Measurements from ENCODE around the gene RAD9A.

DNA sequence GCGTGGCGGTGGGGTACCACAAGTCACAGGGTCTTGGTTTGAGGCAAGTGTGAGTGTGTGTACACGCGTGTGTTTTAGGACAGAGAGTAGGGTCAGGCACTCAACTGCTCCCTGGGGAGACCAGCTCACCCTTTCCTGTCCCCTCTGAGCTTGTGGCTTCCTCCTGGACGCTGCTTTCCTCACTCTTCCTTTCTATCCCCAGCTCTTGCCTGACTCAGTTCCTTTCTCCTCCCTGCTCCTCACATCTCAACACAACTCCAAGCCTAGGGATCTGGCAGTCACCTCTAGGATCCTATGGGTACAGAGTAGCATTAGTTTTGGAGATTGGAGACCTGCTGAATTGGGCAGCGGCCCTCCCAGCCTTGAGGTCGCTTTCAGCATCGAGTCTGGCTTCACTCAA is 22.5 kb upstream of the RAD9A start:
- no peak for TF ChIP-seq SP1 (IDR thresholded peaks at IDR 0.05)
- no peak for TF ChIP-seq ZNF384 (IDR thresholded peaks at IDR 0.05)
- TF ChIP-seq, protein P1, sequence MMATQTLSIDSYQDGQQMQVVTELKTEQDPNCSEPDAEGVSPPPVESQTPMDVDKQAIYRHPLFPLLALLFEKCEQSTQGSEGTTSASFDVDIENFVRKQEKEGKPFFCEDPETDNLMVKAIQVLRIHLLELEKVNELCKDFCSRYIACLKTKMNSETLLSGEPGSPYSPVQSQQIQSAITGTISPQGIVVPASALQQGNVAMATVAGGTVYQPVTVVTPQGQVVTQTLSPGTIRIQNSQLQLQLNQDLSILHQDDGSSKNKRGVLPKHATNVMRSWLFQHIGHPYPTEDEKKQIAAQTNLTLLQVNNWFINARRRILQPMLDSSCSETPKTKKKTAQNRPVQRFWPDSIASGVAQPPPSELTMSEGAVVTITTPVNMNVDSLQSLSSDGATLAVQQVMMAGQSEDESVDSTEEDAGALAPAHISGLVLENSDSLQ (IDR thresholded peaks at IDR 0.05) = no peak
- no peak for TF ChIP-seq ELF4 (IDR thresholded peaks at IDR 0.05)

Data from HEK293T (cell line).